GM19468 (cell line): Measurements from ENCODE around the gene CORO2A.

Experiments used
- ATAC-seq: cut with Tn5 transposase; IDR thresholded peaks from one replicate; pipeline ENCODE4 v1.9.1; 2021; ENCODE audit warnings: mild to moderate bottlenecking, moderate library complexity, moderate number of reproducible peaks; ENCODE audit not compliant: unreplicated experiment; ENCODE audit errors: extremely low read depth

The CORO2A gene

DNA sequence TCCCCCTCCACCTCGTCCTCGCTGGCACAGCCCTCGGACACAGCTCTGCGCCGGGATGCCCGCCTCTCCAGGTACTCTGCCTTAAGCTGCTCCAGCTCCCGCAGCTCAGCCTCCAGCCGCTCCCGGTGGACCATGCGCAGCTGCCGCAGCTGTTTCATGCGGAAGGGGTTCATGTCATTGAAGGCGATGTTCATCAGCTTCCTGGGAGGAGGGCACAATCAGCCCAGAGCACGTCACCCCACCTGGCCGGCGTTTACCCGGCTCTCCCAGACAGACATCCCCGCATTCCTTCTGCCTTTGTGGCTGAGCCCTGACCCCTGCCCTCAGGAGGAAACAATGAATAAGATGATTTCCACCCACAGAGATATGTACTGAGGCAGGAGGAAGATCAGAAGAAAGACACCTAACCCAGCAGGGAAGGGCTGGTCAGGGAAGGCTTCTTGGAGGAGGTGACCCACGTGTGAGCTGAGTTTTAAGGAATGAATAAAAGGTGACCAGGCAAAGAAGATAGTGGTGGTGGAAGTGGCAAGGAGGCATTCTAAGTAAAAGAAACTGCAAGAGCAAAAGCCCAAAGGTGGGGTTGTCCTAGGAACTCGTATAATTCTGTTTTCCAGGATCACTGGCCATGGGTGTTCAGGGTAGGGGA, 7.1 kb upstream of the CORO2A start:
- ATAC-seq = no peak

DNA sequence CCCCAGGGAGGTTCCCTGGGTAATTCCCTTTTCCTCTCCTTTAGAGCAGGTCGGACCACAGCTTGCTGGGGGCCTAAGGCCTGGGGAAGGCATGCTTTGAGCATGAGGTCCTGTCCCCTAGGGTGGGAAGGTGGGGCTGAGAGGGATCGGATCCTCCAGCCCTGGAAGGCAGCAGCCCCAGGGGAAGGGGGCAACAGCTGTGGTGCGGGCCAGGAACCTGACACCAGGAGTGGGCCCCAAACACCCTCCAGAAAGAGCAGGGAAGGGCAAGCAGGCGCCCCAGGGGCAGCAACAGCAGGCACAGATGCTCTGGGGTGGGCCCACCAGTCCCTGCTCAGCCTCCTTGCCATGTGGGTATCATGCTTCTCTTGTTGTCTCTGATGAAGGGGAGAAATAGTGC, 3.2 kb upstream of the CORO2A start:
- ATAC-seq = no peak

DNA sequence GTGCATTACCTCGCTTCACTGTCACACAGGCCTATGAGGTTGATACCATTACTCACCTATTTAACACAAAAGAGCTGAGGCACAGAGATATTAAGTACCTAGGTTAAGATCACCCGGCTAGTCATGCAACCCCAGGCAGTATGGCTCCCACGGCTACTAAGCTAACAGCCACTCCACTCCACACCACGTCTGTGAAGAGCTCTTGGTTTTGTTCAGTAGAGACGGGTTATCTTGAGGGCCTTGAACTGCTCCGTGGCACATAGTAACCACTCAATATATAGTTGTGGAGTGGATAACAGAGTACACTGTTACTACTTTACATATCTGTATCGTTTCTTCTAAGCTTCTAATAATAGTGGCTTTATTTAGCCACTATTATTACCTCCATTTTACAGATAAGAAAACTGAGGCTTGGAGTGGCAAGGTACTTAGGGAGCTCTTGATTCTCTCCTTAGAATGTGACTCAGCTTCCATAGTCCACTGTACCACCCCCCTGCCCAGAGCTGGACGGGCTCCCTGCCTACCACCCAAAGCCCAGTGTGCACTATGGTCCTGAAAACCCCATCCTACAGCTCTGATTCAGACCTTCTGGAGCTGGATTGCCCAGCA, 1.0 kb upstream of the CORO2A start:
- ATAC-seq = no peak

DNA sequence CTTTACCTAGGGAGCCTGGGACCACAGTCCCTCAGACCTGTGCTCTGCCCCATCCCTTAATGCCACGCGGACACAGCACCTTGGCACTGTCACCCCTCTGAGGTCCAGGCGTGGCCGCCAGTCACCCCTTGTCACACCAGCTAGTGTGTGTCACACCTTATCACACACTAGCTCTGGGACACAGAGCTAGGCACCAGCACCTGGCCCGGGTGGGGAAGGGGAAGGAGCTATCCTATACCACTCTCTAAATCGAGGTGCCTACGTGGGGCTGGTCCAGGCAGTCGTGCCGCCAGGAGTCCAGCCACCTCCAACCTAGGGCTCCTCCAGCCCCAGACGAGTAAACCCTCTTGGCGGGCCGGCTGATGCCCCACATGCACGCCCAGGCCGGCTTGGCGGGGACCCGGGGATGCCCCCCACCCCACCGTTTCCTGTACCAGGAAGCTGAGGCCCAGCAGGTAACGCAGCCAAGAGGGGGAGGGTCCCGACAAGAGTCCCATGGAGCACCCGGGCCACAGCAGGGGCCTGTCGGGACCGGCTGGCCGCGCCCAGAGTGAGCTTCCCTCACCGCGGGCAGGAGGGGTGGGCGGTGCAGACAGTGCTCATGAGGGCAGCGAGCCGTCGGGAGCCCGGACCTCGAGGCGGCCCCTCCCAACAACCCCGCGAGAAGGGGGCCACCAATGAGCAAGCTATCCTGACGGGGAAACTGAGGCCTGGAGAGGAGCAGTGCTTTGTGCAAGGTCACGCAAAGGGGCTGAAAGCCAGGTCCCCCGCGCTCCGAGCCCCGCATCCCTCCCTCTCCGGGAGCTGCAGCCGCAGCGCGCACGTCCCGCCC, 550 bp downstream of the CORO2A start:
- no peak for ATAC-seq

DNA sequence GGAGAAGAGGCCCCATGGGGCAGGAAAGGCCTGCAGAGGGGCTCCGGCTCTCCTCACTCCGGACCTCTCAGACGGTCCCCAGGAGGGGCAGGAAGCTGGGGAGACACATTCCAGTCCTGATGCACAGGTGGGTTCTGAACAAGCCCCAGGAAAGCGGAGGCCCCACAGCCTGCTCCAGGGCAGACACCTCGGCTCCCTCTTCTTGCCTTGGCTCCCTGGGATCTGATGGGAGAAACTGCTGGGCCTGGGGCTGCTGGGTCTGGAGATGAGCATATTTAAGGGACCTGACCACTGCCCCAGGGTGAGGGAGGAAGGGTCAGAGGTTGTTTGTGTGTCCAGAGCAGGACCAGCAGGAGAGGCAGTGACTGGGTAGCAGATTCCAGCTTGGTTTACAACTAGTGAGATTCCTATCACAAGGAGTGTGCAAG, 1.2 kb downstream of the CORO2A start:
- no peak for ATAC-seq

DNA sequence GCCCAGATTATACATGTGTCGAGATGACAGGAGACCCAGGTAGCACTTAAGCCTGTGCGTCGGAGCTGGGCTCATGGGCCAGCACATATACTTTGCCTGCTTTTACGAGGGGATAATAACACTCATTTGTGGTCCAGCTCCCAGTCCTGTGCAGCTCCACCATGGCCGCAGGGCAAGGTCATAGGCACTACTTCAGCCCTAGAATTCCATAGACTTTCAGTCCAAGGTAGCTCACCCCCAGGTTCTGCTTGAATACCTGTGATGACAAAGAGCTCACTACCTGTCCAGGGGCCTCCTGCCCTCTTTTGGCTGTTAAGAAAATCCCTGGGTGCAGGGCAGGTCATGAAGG, 1.7 kb downstream of the CORO2A start:
- no peak for ATAC-seq

DNA sequence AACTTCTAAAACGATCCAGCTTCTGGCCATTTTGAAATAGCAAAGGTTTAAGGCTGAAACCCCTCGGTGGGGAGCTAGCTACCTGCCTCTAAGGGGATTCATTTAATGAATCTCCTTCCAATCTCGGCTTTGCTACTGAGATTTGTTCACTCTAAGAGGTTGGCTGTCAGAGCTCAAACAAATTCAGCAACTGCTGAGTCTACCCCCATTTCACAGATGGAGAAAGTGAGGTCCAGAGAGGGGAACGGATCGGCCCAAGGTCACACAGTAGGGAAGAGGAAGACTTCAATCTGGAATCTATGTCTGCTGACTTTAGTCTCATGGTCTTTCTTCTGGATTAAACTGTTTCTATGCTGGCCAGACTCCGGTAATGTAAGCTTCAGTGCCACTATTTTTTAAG, 3.0 kb downstream of the CORO2A start:
- ATAC-seq = no peak

DNA sequence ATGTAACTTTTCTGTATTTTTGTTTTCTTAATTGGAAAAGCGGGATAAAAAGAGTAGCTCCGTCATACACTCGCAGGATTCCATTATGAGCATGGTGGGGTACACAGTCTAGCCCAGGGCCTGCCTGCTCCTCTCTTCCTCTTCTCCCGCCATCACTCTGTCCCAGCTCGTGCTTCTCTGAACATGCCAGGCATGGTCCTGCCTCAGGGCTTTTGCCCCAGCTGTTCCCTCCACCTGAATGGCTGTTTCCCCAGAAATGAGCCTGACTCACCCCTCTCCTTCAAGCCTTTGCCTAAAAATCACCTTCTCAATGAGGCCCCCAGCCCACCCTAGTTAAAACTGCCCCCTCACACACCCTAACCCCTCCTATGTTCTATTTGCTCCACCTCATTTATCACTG, 4.5 kb downstream of the CORO2A start:
- no peak for ATAC-seq

DNA sequence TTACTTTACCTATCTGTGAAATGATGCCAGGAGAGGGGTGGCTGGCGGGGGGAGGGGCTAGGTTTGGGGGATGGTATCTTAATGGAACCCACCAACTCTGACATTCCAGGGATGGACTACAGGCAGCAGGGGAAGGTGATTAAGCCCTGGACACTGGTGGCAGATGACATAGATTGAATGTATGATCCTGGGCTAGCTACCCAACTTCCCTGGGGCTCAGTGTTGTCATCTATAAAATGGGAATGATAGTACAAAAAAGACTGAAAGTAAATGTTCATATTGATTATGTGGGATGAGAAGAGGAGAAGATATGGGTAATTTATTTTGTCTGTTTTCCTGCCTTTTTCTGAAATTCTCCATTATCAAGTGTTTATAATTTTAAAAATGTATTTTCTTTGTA, 6.2 kb downstream of the CORO2A start:
- ATAC-seq = no peak

DNA sequence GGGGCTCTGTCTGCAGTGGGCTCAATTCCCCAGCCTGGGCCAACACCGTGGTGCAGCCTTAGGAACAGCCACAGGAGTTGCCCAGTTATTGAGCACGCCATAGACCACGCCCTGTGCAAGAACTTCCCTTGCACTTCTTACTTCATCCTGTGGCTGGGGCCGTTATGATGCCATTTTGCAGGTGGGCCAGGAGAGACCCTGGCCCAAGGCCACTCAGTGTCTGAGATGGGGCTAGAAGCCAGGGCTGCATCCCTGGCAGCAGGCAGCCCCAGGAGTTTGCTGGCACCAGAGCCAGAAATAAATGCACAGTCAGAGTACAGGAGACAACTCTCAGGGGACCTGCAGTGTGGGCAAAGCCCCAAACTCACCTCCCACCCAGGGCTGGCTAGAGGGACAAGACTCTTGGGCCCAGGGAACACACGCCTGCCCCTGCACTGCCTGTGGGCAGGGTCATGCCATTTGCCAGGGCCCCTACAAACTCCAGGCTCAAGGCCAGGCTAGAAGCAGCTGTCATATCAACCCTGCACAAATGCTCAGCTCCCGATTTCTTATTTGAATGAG, 6.7 kb downstream of the CORO2A start:
- no peak for ATAC-seq

DNA sequence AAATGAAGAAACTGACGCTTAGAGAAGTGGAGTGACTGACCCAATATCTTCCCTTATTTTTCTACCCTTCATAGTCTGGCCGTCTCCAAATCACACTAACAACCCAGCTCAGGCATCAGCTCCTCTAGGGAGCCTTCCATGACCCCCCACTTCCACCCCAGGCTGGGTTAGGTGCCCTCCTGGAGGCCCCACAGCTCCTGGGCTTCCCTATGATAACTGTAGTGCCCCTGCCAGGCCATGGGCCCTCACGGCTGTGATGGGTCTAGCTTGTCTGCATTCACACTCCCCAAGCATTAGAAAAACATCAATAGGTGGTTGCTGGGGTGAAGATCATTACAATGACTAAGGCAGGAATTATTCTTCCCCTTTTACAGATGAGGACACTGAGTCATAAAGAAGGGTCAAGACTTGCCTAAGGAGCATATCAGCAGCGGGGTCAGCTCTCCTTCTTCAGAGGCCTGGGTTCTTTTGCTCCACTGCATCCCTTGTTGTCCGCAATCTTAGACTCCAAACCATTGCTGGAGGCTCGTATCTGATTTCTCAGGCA, 7.3 kb downstream of the CORO2A start:
- no peak for ATAC-seq

DNA sequence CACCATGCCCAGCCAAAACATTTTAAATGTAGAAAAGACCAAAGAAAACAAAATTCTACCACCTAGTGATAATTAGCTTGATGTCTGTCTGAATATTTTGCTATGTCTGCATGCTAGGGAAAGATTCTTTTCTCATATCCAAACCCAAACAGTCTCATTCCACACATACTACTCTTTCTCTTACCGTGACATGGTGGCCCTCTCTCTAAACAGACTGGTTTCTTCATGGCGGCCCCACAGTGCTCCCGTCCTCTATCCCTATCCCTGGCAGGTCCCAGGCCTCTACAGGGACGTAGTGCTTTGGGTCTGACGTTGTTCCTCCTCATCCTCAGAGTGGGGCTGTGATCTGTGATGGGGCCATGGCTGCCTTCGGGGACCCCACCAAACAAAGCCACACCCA, 8.1 kb downstream of the CORO2A start:
- no peak for ATAC-seq

DNA sequence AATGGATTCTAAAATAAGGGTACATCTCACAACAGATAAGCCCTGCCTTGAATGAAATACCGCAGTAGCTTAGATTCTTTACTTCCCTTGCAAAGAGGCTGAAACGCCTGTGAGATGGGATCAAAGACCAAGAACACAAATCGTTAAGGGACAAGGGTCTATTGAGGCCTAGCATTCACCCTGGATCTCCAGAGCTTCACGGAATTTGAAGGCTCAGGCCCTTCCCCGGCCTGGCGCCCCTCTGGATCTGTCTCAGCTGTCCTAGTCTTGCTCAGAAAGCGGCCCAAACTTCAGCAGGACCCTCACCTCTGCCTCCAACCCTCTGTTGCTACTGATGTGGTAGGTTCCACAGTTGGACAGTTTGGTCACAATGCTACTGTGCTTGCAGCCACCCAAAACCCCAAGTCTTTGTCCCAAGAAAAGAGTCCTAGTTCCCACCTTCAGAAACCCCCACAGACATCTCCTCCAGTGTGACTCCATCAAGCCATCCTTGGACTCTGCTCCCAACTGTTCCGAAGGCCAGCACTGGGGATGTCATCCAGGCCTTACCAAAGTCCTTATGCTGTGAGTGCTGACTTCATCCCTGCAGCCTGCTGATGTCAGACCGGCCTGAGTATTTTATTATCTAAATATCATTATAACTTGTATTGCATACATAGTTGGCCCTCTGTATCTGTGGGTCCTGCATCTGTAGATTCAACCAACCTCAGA, 9.4 kb downstream of the CORO2A start:
- no peak for ATAC-seq

DNA sequence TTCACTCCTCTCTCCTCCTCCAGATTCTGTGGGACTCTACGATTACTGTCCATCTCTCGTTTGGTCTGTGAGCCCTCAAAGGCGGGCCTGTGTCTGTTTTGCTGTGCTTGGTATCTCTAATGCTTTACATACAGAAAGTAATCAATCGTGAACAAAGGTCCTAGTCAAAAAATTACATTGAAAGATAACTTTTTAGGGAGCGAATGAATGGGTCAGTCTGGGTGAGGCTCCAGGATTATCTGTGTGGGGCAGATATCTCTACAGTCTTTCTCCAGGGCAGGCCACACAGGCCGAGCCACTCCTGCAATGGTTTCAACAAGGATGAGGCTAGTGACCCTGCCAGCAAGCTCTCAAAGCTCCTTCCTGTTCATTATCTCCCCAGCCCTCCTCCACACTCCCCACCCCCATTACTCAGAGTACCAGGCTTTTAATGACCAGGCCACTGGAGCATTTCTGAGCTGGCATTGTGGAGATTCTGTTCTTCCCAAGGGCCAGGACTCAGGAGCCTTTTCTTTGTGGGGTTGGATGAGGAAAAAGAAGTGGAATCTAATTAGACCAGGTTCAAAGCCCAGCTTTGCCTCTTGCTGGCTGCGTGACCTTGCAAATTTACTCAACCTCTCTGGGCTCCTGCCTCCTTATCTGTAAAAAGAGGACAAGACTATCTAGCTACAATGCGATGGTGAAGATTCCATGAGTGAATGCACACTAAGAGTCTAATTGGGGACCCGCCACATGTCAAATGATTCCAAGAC, 10.2 kb downstream of the CORO2A start:
- no peak for ATAC-seq

DNA sequence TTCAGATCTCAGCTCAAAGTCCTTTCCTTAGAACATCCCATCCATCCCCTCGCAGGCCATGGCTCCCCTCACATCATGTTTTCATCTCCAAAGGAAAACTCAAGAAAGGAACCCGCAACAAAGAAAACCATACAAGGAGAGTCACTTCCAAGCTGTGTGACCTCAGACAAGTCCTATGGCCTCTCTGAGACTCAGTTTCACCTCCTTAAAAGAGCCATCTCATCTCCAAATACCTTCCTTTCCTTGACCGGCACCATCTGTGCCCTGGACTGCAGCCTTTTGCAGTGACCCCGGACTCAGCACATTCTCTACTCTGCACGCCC, 10.7 kb downstream of the CORO2A start:
- no peak for ATAC-seq

DNA sequence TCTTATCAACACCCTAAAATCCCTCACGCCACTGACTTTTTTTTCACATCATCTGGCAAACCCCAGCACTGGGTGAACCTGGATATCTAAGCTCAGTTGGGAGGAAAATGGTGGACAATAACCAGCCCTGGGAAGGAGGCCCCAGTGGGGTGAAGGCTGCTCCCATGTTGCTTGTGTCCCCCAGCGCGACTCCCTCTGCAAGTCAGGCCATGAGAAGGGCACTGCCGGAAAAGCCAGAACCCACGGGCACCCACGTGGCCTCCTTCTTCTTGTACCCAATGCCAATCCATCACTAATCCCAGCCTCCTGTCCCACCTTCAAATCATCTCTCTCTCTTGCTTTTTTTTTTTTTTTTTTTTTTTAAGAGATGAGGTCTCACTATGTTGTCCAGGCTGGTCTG, 11.4 kb downstream of the CORO2A start:
- no peak for ATAC-seq

DNA sequence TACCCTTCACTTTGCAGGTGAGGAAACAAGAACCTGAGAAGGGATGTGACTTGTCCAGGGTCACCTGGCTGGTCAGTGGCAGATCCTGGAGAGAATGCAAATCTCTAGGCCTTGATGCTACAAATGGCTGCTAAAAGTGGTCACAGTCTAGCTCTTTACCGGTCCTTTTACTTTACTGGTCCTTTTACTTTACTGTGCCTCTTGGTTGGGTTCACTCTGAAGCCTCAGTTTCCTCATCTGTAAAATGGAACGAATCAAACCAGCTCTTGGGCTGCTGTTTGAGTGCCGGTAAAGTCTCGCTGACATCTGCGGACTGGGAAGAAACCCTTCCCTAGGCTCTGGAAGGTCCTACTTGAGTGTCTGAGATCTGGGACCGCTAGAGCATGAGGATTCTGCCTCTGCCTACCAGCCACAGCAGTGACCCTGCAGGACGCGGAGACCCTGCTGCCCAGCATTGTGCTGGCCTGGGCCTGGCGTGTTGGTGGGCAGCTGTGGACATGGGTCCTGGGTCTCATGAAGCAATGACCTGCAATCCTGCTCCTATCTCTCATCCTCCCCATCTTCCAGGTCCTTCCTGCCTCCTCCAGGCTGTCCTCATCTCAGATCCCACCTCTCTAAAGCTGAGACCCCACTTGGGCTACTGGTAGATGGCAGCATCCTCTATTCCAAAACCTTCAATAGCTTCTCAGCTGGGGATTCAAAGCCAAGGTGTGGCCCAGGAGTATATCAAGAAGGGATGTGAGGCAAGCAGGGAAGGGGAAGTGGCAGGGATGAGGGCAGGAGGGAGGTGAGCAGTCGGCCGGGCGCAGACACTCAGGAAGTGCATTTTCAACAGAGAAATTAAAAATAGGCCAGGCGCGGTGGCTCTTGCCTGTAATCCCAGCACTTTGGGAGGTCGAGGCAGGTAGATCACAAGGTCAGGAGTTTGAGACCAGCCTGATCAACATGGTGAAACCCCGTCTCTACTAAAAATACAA, 13.3 kb downstream of the CORO2A start:
- no peak for ATAC-seq

DNA sequence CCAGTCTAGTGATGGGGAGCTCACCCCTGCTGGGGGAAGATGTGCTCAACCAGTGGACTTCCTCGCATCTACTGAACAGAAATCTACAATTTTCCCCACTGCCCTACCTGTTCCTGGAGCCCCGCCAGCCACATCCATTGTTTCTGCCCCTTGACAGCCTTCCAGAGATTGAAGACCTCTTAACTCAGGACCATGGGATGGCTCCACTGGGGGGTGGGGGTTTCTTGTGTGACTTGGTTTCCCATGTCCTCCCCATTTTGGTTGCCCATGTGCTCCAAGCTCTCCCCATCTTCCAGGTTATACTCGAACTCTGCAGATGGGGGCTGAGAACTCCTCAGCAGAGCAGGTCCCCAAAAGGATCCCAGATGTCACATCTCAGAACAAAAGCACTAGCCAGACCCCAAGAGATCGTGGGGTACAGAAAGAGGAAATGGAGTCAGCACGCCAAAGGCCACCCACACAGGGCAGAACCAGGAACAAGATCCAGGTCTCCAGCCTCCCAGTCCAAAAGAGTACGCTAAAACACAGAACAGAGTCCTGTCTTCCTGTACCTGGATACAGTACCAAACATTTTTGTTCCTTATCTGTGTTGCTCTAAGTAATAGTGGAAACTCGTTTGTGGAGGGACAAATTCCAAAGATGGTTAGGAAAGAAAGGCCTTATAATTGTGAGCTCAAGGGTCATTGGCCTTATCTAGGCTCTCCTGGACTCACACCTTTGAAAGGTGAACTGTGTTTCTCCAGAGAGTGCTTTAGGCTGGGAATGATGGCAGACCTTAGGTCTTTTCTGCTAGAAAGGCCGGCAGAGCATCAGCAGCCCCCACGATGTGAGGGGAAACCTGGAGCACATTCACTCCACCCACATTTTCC, 15.8 kb downstream of the CORO2A start:
- no peak for ATAC-seq
